Heart left ventricle (tissue), 13 donors: Measurements from ENCODE around the gene QSOX1.

Experiments used
- POLR2A ChIP-seq, 2 donors: fragments of 450-650 bp; IDR thresholded peaks; one replicate each; pipeline ENCODE4 v1.6.1; 2017; ENCODE audit warnings: antibody characterized with exemption in 2 of 2, mild to moderate bottlenecking in 2 of 2, moderate library complexity in 2 of 2
- TF ChIP-seq, protein P1 (sequence below), 12 donors: fragments of 200-600 bp; sonication (generic) in 4 of 12; IDR thresholded peaks; one replicate each; pipeline versions ENCODE4 v1.5.0 to v1.8.0; 2018 to 2022; ENCODE audit warnings: antibody characterized with exemption in 12 of 12, mild to moderate bottlenecking in 5 of 12
- donor health status: ischemic (EF 13 %, LVEDD 7.1; RV severe dilation, severe dysfunction).
- donor health status: DM: no; HTN: yes; CAD: no.
- donor health status: DM: no; HTN: no; CAD: no.
- donor health status: ischemic (EF 25% LVEDD 6.9; RV normal size, moderate dysfunction).
- donor health status: ischemic (EF 25% LVEDD 5.7; RV mildly dilated, moderate dysfunction).
- donor health status: ischemic (EF 35%, LVEDD 5.7; RV mildly dilated, moderate dysfunction).
- donor health status: nonischemic (EF 11% LVEDD 7.7; RV severe dilation, severe dysfunction).
- donor health status: DM: yes; HTN: yes; CAD: no.
- donor health status: PGD.
- donor health status: ischemic (EF 29% LVEDD 5.4; RV normal size, mild dysfunction).
- donor health status: nonischemic (EF 23%, LVEDD 6.1; RV moderate dilation, normal function).

DNA sequence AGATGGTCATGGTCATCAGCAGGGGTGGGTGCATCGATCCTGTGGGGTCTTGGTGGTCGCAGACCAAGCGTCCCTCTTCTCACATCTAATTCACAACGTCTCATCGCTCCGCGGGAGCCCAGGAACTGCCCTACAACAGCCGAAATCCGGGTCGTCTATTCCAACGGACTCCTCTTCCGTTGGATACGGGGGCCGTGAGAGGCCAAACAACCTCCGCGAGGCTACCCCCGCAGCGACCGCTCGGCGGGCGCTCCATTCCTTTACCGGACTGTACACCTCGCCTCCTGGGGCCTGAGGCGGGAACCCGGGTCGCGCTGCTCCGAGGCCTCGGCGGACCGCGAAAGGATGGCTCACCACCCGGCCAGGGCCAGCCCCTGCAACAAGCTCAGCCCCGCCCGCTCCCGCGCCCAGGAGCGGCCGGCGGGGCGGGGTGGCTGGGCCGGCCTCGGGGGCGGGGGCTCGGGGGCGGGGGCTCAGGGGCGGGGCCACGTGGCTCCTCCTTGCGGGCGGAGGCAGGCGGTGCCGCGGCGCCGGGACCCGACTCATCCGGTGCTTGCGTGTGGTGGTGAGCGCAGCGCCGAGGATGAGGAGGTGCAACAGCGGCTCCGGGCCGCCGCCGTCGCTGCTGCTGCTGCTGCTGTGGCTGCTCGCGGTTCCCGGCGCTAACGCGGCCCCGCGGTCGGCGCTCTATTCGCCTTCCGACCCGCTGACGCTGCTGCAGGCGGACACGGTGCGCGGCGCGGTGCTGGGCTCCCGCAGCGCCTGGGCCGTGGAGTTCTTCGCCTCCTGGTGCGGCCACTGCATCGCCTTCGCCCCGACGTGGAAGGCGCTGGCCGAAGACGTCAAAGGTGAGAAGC, at the start of gene QSOX1:
- TF ChIP-seq, protein P1, sequence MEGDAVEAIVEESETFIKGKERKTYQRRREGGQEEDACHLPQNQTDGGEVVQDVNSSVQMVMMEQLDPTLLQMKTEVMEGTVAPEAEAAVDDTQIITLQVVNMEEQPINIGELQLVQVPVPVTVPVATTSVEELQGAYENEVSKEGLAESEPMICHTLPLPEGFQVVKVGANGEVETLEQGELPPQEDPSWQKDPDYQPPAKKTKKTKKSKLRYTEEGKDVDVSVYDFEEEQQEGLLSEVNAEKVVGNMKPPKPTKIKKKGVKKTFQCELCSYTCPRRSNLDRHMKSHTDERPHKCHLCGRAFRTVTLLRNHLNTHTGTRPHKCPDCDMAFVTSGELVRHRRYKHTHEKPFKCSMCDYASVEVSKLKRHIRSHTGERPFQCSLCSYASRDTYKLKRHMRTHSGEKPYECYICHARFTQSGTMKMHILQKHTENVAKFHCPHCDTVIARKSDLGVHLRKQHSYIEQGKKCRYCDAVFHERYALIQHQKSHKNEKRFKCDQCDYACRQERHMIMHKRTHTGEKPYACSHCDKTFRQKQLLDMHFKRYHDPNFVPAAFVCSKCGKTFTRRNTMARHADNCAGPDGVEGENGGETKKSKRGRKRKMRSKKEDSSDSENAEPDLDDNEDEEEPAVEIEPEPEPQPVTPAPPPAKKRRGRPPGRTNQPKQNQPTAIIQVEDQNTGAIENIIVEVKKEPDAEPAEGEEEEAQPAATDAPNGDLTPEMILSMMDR (IDR thresholded peaks at IDR 0.05): peak in 8 of 12 donors; percentile 15 to 47 (median 38)
- peak; percentile 76 to 95 for TF ChIP-seq POLR2A (IDR thresholded peaks at IDR 0.05)
